GM21619 (cell line): ENCODE measurements around the gene KLHL30.

ENCODE experiments used
- ATAC-seq: cut with Tn5 transposase; IDR thresholded peaks from one replicate; pipeline ENCODE4 v1.9.1; 2021; ENCODE audit not compliant: unreplicated experiment

The KLHL30 gene

DNA sequence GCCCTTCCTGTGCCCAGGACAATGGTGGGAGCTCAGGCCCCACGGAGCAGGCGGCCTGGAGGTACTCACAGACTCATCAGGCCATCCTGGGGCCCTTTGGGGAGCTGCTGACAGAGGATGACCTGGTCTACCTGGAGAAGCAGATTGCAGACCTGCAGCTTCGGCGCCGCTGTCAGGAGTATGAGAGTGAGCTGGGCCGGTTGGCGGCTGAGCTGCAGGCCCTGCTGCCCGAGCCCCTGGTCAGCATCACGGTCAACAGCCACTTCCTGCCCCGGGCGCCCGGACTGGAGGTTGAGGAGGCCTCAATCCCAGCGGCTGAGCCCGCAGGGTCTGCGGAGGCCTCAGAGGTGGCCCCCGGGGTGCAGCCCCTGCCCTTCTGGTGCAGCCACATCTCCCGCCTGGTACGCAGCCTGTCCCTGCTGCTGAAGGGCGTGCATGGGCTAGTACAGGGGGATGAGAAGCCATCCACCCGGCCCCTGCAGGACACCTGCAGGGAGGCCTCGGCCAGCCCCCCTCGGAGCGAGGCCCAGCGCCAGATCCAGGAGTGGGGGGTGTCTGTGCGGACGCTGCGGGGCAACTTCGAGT lies 8.3 kb upstream of the KLHL30 start:
- ATAC-seq: no peak

DNA sequence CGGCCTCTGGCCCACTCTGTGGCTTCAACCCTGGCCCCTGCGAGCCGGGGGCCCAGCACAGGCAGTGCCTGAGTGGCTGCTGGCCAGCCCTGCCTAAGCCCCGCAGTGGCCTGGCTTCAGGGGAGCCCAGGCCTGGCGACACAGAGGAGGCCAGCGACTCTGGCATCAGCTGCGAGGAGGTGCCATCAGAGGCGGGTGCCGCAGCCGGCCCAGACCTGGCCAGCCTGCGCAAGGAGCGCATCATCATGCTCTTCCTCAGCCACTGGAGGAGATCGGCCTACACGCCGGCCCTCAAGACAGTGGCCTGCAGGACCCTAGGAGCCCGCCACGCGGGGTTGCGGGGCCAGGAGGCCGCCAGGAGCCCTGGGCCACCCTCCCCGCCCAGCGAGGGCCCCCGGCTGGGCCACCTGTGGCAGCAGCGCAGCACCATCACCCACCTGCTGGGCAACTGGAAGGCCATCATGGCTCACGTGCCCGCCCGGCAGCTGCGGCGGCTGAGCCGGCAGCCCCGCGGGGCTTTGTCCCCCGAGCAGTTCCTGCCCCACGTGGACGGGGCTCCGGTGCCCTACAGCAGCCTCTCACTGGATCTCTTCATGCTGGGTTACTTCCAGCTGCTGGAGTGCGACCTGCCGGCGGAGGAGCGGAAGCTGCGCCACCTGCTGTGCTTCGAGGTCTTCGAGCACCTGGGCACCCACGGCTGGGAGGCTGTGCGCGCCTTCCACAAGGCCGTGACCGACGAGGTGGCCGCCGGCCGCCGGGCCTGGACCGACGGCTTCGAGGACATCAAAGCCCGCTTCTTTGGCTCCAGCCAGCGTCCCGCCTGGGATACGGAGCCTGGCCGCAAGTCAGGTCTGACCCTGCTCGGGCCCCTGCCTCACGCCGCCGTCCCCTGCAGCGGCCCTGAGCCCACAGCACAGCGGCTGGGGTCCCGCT lies 7.5 kb upstream of the KLHL30 start:
- no peak for ATAC-seq

- ATAC-seq: no peak
These were observed 6.6 kb upstream of the KLHL30 start for GRCh38 chr2:238131761-238132462.

- ATAC-seq: no peak
These were observed 5.7 kb upstream of the KLHL30 start for GRCh38 chr2:238132463-238133450.

DNA sequence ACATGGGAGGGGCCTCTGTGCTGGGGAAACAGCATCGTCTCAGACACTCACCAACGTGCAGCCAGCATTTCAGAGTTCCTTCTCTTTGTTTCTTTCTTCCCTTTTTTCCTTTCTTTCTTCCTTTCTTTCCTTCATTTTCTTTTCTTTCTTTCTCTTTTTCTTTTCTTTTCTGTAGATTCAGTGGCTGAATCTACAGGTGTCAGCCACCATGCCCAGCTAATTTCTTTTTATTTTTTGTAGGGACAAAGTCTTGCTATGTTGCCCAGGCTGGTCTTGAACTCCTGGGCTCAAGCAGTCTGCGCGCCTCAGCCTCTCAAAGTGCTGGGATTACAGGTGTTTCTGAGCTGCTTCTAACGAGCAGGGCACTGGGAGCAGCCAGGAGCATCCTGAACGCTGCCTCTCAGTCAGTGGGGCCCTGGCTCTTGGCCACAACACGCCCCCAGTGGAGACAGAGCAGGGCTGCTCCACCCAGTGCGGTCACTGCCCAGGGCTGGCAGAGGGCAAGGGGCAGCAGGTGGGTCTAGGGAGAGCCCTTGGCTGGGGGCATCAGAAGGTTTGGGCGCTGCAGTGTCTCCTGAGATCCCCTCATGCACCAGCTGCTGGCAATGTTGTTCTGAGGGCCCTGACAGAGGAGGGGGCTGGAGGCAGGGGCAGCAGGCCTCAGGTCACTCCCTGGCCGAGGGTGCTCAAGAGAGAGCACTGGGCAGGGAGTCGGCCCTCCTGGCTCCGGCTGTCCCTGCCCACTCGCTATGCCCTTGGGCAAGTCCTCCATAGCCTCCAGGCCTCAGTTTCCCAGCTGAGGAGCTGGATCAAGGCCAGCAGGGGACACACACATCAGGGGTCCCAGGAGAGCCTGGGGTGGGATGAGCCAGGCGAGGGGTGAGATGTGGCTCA lies 4.7 kb upstream of the KLHL30 start:
- ATAC-seq: no peak

DNA sequence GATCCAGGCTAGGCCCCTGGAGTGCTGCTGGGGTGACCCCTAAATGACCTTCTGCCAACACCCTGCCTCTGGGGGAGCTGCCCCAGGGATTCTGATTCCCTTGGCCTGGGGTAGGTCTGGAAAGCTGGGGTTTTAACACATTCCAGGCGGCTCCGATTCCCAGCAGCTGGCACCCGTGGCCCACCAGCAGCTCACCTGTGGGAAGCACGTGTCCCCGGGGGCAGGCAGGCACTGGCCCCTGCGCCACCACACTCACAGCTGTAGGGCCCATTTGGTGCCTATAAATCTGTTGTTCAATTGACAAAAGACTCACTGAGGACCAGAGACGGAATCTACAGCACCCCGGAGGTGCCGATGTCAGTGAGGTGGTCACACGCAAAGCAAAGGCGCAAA lies 4.1 kb upstream of the KLHL30 start:
- ATAC-seq: no peak

- ATAC-seq: no peak
These were observed 2.8 kb upstream of the KLHL30 start for GRCh38 chr2:238135601-238136150.

- no peak for ATAC-seq
These were observed 1.5 kb upstream of the KLHL30 start for GRCh38 chr2:238136820-238137537.

GRCh38 chr2:238137885-238138284 lies 583 bp upstream of the KLHL30 start:
- no peak for ATAC-seq

- no peak for ATAC-seq
These were observed 950 bp downstream of the KLHL30 start for GRCh38 chr2:238139196-238140039.

GRCh38 chr2:238140040-238140439 lies 1.6 kb downstream of the KLHL30 start:
- ATAC-seq: no peak

- ATAC-seq: no peak
These were observed 2.5 kb downstream of the KLHL30 start for GRCh38 chr2:238140721-238141540.

DNA sequence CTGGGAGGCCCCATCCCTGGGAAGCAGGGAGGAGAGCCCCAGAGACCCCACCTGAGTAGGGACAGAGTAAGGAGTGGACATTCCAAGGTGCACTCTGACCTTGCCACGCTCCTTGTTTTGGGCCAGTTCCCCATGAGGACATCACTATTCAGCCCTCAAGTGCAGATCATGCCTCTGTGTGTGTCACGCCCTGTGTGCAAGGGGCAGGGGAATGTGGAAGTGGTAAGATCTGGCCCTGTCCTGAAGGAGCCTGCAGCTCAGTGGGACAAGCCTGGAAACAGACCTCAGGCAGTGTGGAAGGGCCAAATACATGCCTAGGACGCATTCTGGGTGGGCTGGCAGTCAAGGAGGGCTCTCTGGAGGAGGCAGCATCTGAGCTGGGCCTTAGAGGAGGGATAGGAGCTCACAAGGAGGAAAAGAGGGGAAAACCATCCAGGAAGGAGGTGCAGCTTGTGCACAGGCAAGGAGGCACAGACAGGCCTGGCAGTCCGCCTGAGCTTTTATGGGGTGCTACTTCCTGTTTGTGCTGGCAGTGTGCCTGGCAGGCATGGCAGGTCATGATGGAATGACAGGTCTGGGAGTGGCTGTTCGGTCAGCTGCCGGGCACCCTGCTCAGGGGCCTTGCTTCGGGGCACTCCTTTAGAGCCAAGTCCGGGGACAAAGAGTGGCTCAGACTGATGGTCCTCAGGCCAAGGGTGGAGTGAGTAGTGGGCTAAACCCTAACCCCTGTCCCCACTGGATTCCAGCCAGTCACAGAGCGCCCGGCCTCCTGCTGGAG lies 3.3 kb downstream of the KLHL30 start:
- no peak for ATAC-seq

GRCh38 chr2:238142382-238143205 lies 4.1 kb downstream of the KLHL30 start:
- no peak for ATAC-seq

DNA sequence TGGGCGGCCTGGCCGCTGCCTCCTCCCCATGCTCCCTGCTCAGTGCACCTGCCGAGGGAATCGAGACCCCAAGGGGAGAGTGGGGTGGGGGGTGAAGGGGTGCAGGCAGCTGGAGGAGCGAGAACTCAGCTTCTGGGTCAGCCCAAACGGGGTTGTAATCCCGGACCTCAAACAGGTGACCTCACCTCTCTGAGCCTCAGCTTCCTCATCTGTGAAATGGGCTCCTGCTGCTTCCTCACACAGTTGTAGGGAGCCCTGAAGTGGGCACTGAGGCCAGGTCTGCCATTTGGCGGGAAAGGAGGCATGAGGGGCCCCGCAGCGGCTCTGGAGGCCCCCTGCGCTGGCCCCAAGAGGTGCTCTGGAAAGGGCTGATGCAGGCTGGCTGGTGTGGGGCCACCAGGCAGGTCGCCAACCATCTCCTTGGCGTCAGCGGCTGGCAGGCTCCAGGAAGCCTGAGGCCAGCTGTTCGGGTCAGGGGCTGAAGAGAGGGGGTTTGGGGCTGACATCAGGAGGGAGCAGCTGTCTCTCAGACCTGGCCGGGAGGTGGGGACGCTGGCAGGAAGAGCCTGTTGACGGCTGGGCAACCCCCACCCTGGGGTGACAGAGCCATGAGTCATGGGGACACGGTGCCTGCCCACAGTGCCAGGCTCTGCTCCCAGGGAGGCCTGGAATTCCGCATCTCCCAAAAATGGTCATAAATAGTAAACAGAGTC lies 4.9 kb downstream of the KLHL30 start:
- ATAC-seq: no peak
